Fibroblast of lung (primary cell): ENCODE data around the gene COA1. TPM values are rescaled to one million over a fixed set of nuclear protein-coding genes. Genes with fewer than 3 reads are reported as not detected.

Source experiments
- DNase-seq, 2 donors: peaks; one replicate each; pipeline versions ENCODE4 v3.0.0 to v3.0.0-alpha.2; 2010; ENCODE audit warnings: low read depth in 2 of 2
- H2AFZ ChIP-seq: 2 replicates; pipeline ENCODE4 v1.5.1; 2012; ENCODE audit warnings: low read length, control low read depth, inconsistent platforms
- H3K27ac ChIP-seq: 2 replicates; pipeline ENCODE4 v1.5.1; 2011; ENCODE audit warnings: low read length, control low read depth; ENCODE audit not compliant: insufficient read depth
- H3K27me3 ChIP-seq: 2 replicates; pipeline ENCODE4 v1.5.1; 2011; ENCODE audit warnings: mild to moderate bottlenecking, low read length; ENCODE audit not compliant: control insufficient read depth, insufficient read depth
- H3K36me3 ChIP-seq: 2 replicates; pipeline ENCODE4 v1.5.1; 2011; ENCODE audit warnings: low read length; ENCODE audit not compliant: control insufficient read depth, insufficient read depth
- H3K4me1 ChIP-seq: 2 replicates; pipeline ENCODE4 v1.5.1; 2011; ENCODE audit warnings: low read length; ENCODE audit not compliant: control insufficient read depth, insufficient read depth; ENCODE audit errors: extremely low read depth
- H3K4me2 ChIP-seq: 2 replicates; pipeline ENCODE4 v1.5.1; 2011; ENCODE audit warnings: low read length, control low read depth; ENCODE audit not compliant: insufficient read depth; ENCODE audit errors: extremely low read depth
- H3K4me3 ChIP-seq, 4 experiments: fragments of 200-600 bp in 1 of 4; sonication (generic) in 1 of 4; replicated peaks in 1 of 4; 2 replicates each; pipeline ENCODE4 v1.5.1; 2011 to 2016; ENCODE audit warnings: low read length in 4 of 4, low read depth in 3 of 4, mild to moderate bottlenecking in 3 of 4, control low read depth in 2 of 4, inconsistent platforms in 1 of 4, mixed read lengths in 1 of 4; ENCODE audit not compliant: insufficient read depth in 1 of 4; ENCODE audit errors: control extremely low read depth in 1 of 4
- H3K79me2 ChIP-seq: 2 replicates; pipeline ENCODE4 v1.5.1; 2012; ENCODE audit warnings: mild to moderate bottlenecking, low read length, inconsistent platforms; ENCODE audit not compliant: control insufficient read depth, insufficient read depth
- H3K9ac ChIP-seq: 2 replicates; pipeline ENCODE4 v1.5.1; 2011; ENCODE audit warnings: mild to moderate bottlenecking, low read length, control low read depth; ENCODE audit not compliant: insufficient read depth
- H3K9me3 ChIP-seq: 2 replicates; pipeline ENCODE4 v1.5.1; 2012; ENCODE audit warnings: low read depth, low read length; ENCODE audit not compliant: control insufficient read depth, insufficient read depth
- H4K20me1 ChIP-seq: 2 replicates; pipeline ENCODE4 v1.5.1; 2011; ENCODE audit warnings: low read length; ENCODE audit not compliant: control insufficient read depth, insufficient read depth; ENCODE audit errors: extremely low read depth
- EZH2 ChIP-seq: IDR thresholded peaks from 2 replicates; pipeline ENCODE4 v1.5.1; 2012; ENCODE audit warnings: low read length, control low read depth, mild to moderate bottlenecking; ENCODE audit errors: missing control alignments
- polyA plus RNA-seq, 2 donors: library from polyadenylated mRNA; depleted of rRNA in 1 of 2; stranded (reverse) in 1 of 2; unstranded in 1 of 2; fragments of >200 nt; gene quantifications; 2 replicates each; pipeline ENCODE4 v1.2.1, GENCODE V29; 2011 to 2012; ENCODE audit warnings: missing spikeins in 1 of 2
- total RNA-seq: library from RNA; depleted of rRNA; stranded (reverse); fragments of >200 nt; gene quantifications from 2 replicates; pipeline ENCODE4 v1.2.1, GENCODE V29; 2014
- TF ChIP-seq, protein P1 (sequence below), 2 donors: IDR thresholded peaks in 1 of 2; conservative IDR thresholded peaks in 1 of 2; 1 replicate in 1 of 2; 2 replicates in 1 of 2; pipeline ENCODE4 v1.5.1; 2011 to 2012; ENCODE audit warnings: low read length in 2 of 2, control low read depth in 1 of 2, inconsistent platforms in 1 of 2, low read depth in 1 of 2, mild to moderate bottlenecking in 1 of 2

COA1 gene
- total and polyA plus RNA-seq, 2 donors (not counting 1 experiment from before 2014, with no cell fraction given), result 28.8 to 39.6 TPM

DNA sequence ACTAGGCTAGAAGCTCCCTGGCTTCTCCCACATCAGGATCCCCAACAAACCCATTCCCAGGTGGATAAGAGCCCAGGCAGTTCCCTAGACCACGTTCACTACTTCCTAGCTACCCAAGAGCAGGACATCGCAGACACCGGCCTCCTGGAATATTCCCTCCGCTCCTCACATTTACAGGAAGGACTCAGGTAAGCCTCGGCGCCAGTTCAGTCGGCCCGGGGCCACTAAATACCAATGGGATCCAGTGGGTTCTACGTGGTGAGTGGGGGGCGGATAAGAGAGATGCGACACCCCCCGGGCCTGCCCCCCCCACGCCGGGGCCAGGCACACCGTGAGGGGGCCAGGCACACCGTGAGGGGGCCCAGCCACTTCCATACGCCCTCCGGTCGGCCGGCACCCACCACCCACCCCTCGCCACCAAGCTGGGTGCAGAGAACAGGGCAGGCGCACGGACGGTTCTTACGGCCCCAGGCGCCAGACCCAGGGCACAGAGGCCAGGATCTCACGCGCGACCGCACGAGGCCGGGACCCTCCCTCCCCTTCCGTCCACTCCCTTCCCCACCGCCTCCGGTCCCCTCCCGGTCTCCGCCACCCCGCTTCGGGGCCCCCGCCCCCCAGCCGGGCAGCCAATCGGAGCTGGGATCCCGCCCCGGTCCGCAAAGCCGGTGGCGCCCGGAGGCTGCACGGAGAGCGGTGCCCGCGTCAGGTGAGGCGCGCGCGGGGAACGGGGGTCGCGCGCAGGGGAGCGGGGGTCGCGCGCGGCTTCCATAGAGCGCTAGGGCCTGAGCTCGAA lies 28.9 kb upstream of the COA1 start, which contains the start of gene BLVRA:
Gene BLVRA (plus strand): TSS at position 652 of the 793 bp plus-strand sequence. CDS start 12,479 bp downstream, outside the sequence.
- Histone ChIP-seq H3K9ac (peak within 1 kb of the TSS; percentile 82), H3K4me2 (peak within 1 kb of the TSS; percentile 94), H4K20me1 (no peaks in the 10 kb centered on the region), H3K4me1 (peaks cover 16% of the 10 kb centered on the region), H3K9me3 (no peaks in the 10 kb centered on the region), H2AFZ (peak within 1 kb of the TSS; percentile 64), H3K27ac (peak within 1 kb of the TSS; percentile 81), H3K27me3 (no peaks in the 10 kb centered on the region), H3K4me3 (peak within 1 kb of the TSS; percentile 69 to 82 (median 73)), H3K79me2 (peaks cover 4% of the 10 kb centered on the region), H3K36me3 (no peaks in the 10 kb centered on the region)
- TF ChIP-seq, protein P1, sequence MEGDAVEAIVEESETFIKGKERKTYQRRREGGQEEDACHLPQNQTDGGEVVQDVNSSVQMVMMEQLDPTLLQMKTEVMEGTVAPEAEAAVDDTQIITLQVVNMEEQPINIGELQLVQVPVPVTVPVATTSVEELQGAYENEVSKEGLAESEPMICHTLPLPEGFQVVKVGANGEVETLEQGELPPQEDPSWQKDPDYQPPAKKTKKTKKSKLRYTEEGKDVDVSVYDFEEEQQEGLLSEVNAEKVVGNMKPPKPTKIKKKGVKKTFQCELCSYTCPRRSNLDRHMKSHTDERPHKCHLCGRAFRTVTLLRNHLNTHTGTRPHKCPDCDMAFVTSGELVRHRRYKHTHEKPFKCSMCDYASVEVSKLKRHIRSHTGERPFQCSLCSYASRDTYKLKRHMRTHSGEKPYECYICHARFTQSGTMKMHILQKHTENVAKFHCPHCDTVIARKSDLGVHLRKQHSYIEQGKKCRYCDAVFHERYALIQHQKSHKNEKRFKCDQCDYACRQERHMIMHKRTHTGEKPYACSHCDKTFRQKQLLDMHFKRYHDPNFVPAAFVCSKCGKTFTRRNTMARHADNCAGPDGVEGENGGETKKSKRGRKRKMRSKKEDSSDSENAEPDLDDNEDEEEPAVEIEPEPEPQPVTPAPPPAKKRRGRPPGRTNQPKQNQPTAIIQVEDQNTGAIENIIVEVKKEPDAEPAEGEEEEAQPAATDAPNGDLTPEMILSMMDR (conservative IDR thresholded peaks at IDR 0.05 in 1 of 2, IDR thresholded peaks at IDR 0.05 in 1 of 2; ENCODE audit: low read depth in 1 of 2, low read length in 2 of 2), result no peak
- no peak for TF ChIP-seq EZH2
- DNase-seq, result peak; percentile 46 to 53

DNA sequence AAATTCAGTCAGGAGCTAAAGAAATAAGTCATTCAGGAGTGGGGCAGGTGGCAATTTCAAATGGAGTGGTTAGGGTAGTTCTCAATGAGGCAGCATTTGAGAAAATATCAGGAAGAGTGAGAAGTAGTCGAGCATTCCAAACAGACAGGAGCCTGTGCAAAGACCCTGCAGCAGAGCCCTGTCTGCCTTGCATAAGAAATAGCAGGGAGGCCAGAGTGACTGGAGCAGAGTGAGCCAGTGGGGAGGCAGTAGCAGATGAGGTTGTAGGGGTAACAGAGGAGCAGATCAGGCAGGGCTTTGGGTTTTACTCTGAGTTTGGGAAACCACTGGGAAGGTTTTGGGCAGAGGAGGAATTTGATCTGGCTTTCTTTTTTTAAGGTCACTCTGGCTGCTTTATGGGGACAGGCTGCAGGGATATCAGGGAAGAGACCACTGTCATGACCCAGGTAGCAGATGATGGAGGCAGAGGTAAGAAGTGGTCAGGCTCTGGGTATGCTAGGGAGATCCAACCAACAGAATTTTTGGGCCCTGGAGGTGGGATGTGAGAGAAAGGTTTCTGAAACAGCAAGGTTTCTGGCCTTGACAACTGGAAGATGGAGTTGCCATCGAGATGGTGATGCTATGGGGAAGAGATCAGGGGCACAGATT lies 27.9 kb upstream of the COA1 start:
- Histone ChIP-seq H3K4me2 (no peak overlapping the region), H4K20me1 (no peaks in the 10 kb centered on the region), H3K9ac (no peak overlapping the region), H3K4me3 (no peak overlapping the region), H3K27ac (no peak overlapping the region), H3K9me3 (no peaks in the 10 kb centered on the region), H3K79me2 (no peaks in the 10 kb centered on the region), H3K27me3 (no peaks in the 10 kb centered on the region), H3K4me1 (peaks cover 17% of the 10 kb centered on the region), H3K36me3 (no peaks in the 10 kb centered on the region), H2AFZ (no peak overlapping the region)
- TF ChIP-seq, protein P1 (conservative IDR thresholded peaks at IDR 0.05 in 1 of 2, IDR thresholded peaks at IDR 0.05 in 1 of 2; ENCODE audit: low read depth in 1 of 2, low read length in 2 of 2), result no peak
- no peak for TF ChIP-seq EZH2
- no peak for DNase-seq

DNA sequence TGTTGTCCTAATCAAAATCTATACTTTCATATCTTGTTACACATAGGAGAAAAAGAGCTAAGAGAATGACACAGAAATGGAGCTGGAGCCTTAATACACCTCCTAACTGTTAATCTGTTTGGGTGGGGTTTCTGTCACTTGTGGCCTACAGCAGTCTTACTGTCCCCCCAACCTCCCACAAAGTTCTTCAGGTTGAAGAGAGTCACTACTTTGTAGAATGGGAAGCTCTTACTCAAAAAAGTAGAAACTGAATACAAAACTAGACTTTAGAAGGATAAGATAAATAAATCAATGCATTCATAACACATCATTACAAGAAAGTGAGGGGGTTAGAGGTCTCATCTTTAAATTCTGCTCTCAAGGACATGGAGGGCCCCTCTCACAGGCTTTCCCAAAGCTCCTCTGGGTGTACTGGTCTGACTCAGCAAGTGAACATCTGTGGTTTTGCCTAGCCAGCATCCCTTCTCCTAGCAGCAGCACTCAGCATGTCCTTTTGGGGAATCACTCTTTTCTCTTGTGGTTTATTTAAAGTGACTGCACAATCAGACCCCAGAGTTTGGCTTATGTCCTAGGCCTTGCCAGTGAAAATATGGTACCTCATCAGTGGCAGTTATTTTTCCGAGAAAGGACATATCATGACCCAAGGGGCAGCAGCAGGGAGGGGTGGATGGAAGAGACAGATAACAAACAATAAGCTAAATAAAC lies 27.2 kb upstream of the COA1 start:
- H3K9ac ChIP-seq, result no peak overlapping the region
- no peak overlapping the region for H3K27ac ChIP-seq
- H2AFZ ChIP-seq, result no peak overlapping the region
- no peaks in the 10 kb centered on the region for H3K79me2 ChIP-seq
- H3K9me3 ChIP-seq, result no peaks in the 10 kb centered on the region
- no peak for TF ChIP-seq EZH2
- TF ChIP-seq, protein P1 (conservative IDR thresholded peaks at IDR 0.05 in 1 of 2, IDR thresholded peaks at IDR 0.05 in 1 of 2; ENCODE audit: low read depth in 1 of 2, low read length in 2 of 2), result no peak
- H3K4me2 ChIP-seq, result no peak overlapping the region
- H4K20me1 ChIP-seq, result no peaks in the 10 kb centered on the region
- peak; percentile 84 to 92 for DNase-seq
- H3K27me3 ChIP-seq, result no peaks in the 10 kb centered on the region
- H3K4me3 ChIP-seq, result no peak overlapping the region
- H3K4me1 ChIP-seq, result peaks cover 14% of the 10 kb centered on the region
- no peaks in the 10 kb centered on the region for H3K36me3 ChIP-seq
